H9 (cell line): ENCODE results near the gene ACOT13. TPM values are rescaled to one million over a fixed set of nuclear protein-coding genes. Genes with fewer than 3 reads are reported as not detected.
A peak's percentile ranks its signal among the peaks of the same experiment; 100 is the strongest.

ENCODE experiments used
- DNase-seq: peaks from one replicate; pipeline ENCODE4 v3.0.0-alpha.2; 2017
- H2AFZ ChIP-seq: one replicate; pipeline ENCODE4 v1.6.1; 2013; ENCODE audit warnings: mild to moderate bottlenecking, low read length, control low read depth, moderate library complexity
- H2AK5ac ChIP-seq: 2 replicates; pipeline ENCODE4 v1.6.1; 2013; ENCODE audit warnings: low read length, control low read depth, mixed read lengths; ENCODE audit not compliant: insufficient read length
- H2BK120ac ChIP-seq: one replicate; pipeline ENCODE4 v1.6.1; 2013; ENCODE audit warnings: low read depth, mild to moderate bottlenecking, low read length, control low read depth, inconsistent platforms; ENCODE audit not compliant: poor library complexity, severe bottlenecking
- H2BK12ac ChIP-seq: 2 replicates; pipeline ENCODE4 v1.6.1; 2013; ENCODE audit warnings: low read length, control low read depth, mixed read lengths, low read depth; ENCODE audit not compliant: insufficient read length
- H2BK15ac ChIP-seq: 2 replicates; pipeline ENCODE4 v1.6.1; 2013; ENCODE audit warnings: low read depth, low read length, control low read depth
- H2BK20ac ChIP-seq: one replicate; pipeline ENCODE4 v1.6.1; 2013; ENCODE audit warnings: low read depth, mild to moderate bottlenecking, low read length, control low read depth, inconsistent platforms; ENCODE audit not compliant: poor library complexity, severe bottlenecking
- H2BK5ac ChIP-seq: 2 replicates; pipeline ENCODE4 v1.6.1; 2013; ENCODE audit warnings: low read length, control low read depth, mixed read lengths; ENCODE audit not compliant: insufficient read length
- H3K14ac ChIP-seq: 2 replicates; pipeline ENCODE4 v1.6.1; 2013; ENCODE audit warnings: low read length, control low read depth; ENCODE audit not compliant: insufficient read depth
- H3K18ac ChIP-seq: 2 replicates; pipeline ENCODE4 v1.6.1; 2013; ENCODE audit warnings: low read depth, mild to moderate bottlenecking, mixed read lengths, low read length, control low read depth; ENCODE audit not compliant: insufficient read length
- H3K23ac ChIP-seq: 2 replicates; pipeline ENCODE4 v1.6.1; 2013; ENCODE audit warnings: low read length, control low read depth, mixed read lengths, low read depth; ENCODE audit not compliant: insufficient read length
- H3K23me2 ChIP-seq: 2 replicates; pipeline ENCODE4 v1.6.1; 2013; ENCODE audit warnings: low read depth, mild to moderate bottlenecking, mixed read lengths, low read length, control low read depth; ENCODE audit not compliant: insufficient read length, poor library complexity, severe bottlenecking
- H3K27ac ChIP-seq: 2 replicates; pipeline ENCODE4 v1.5.1; 2013; ENCODE audit warnings: low read length, control low read depth, mixed read lengths, low read depth; ENCODE audit not compliant: insufficient read length
- H3K27me3 ChIP-seq: 2 replicates; pipeline ENCODE4 v1.6.1; 2013; ENCODE audit warnings: low read length, control low read depth, inconsistent platforms; ENCODE audit not compliant: insufficient read depth
- H3K4ac ChIP-seq: 2 replicates; pipeline ENCODE4 v1.6.1; 2013; ENCODE audit warnings: low read depth, mild to moderate bottlenecking, control low read depth, inconsistent platforms, low read length, moderate library complexity
- H3K4me1 ChIP-seq: 2 replicates; pipeline ENCODE4 v1.6.1; 2013; ENCODE audit warnings: low read length, control low read depth, inconsistent platforms; ENCODE audit not compliant: insufficient read depth
- H3K4me2 ChIP-seq: 2 replicates; pipeline ENCODE4 v1.6.1; 2013; ENCODE audit warnings: low read length, control low read depth, mixed read lengths; ENCODE audit not compliant: insufficient read length, insufficient read depth
- H3K56ac ChIP-seq: 2 replicates; pipeline ENCODE4 v1.6.1; 2013; ENCODE audit warnings: low read depth, mild to moderate bottlenecking, mixed read lengths, low read length, control low read depth; ENCODE audit not compliant: insufficient read length
- H3K79me1 ChIP-seq: 2 replicates; pipeline ENCODE4 v1.6.1; 2013; ENCODE audit warnings: low read depth, mild to moderate bottlenecking, moderate library complexity, low read length, control low read depth, inconsistent platforms; ENCODE audit not compliant: insufficient read depth, poor library complexity, severe bottlenecking
- H3K79me2 ChIP-seq: 2 replicates; pipeline ENCODE4 v1.6.1; 2013; ENCODE audit warnings: low read length, control low read depth, inconsistent platforms; ENCODE audit not compliant: insufficient read depth
- H3K9ac ChIP-seq: 2 replicates; pipeline ENCODE4 v1.6.1; 2013; ENCODE audit warnings: low read length, control low read depth, mixed read lengths; ENCODE audit not compliant: insufficient read length; ENCODE audit errors: extremely low read depth
- H3K9me3 ChIP-seq: one replicate; pipeline ENCODE4 v1.6.1; 2013; ENCODE audit warnings: low read depth, low read length, inconsistent platforms; ENCODE audit not compliant: control insufficient read depth
- H3T11ph ChIP-seq: one replicate; pipeline ENCODE4 v1.6.1; 2013; ENCODE audit warnings: mild to moderate bottlenecking, low read length, control low read depth, inconsistent platforms
- H4K20me1 ChIP-seq: one replicate; pipeline ENCODE4 v1.6.1; 2013; ENCODE audit not compliant: control insufficient read depth, insufficient read length, insufficient read depth
- H4K5ac ChIP-seq: 2 replicates; pipeline ENCODE4 v1.6.1; 2013; ENCODE audit warnings: low read depth, mild to moderate bottlenecking, mixed read lengths, low read length, control low read depth; ENCODE audit not compliant: insufficient read length
- H4K8ac ChIP-seq: replicated peaks from 2 replicates; pipeline ENCODE4 v1.6.1; 2013; ENCODE audit warnings: low read length, control low read depth, mixed read lengths, low read depth; ENCODE audit not compliant: insufficient read length
- H4K91ac ChIP-seq: 2 replicates; pipeline ENCODE4 v1.6.1; 2013; ENCODE audit warnings: low read depth, mild to moderate bottlenecking, moderate library complexity, mixed read lengths, low read length, control low read depth; ENCODE audit not compliant: insufficient read length
- H3K27ac Mint-ChIP-seq, 3 experiments: 2 replicates in 2 of 3; 3 replicates in 1 of 3; pipeline ENCODE4 v1.8.0; 2020 to 2021; ENCODE audit warnings: mixed read lengths in 3 of 3, mild to moderate bottlenecking in 1 of 3, moderate library complexity in 1 of 3
- H3K27me3 Mint-ChIP-seq: 2 replicates; pipeline ENCODE4 v1.8.0; 2021; ENCODE audit warnings: low read depth, mild to moderate bottlenecking, moderate library complexity, mixed read lengths
- H3K36me3 Mint-ChIP-seq, 3 experiments: 2 replicates in 2 of 3; 3 replicates in 1 of 3; pipeline ENCODE4 v1.8.0; 2020 to 2021; ENCODE audit warnings: low read depth in 3 of 3, mixed read lengths in 3 of 3; ENCODE audit not compliant: insufficient read depth in 1 of 3
- H3K4me1 Mint-ChIP-seq, 2 experiments: 2 replicates each; pipeline ENCODE4 v1.8.0; 2020; ENCODE audit warnings: mixed read lengths in 2 of 2
- H3K4me3 Mint-ChIP-seq, 2 experiments: 2 replicates in 1 of 2; 3 replicates in 1 of 2; pipeline ENCODE4 v1.8.0; 2020 to 2021; ENCODE audit warnings: mild to moderate bottlenecking in 2 of 2, mixed read lengths in 2 of 2, moderate library complexity in 1 of 2
- H3K9me3 Mint-ChIP-seq, 2 experiments: 2 replicates in 1 of 2; 3 replicates in 1 of 2; pipeline ENCODE4 v1.8.0; 2020; ENCODE audit warnings: mild to moderate bottlenecking in 2 of 2, mixed read lengths in 2 of 2, moderate library complexity in 1 of 2
- CTCF ChIP-seq: fragments of 200-600 bp; sonication (generic); conservative IDR thresholded peaks from 3 replicates; pipeline ENCODE4 v1.8.0; 2021; ENCODE audit warnings: antibody characterized with exemption, mild to moderate bottlenecking
- WGBS: extraction: QIAGEN DNeasy Blood & Tissue Kit; methylation state at CpG from one replicate; pipeline ENCODE4 v1.1.7; 2013; ENCODE audit warnings: missing lambda C conversion rate, low lambda C conversion rate, mixed read lengths; ENCODE audit not compliant: insufficient read length; ENCODE audit errors: extremely low coverage; 5-methylcytosine and 5-hydroxymethylcytosine counted together
- total RNA-seq: library from RNA; stranded (reverse); gene quantifications from 2 replicates; pipeline ENCODE4 v1.2.1, GENCODE V29; 2021

The ACOT13 gene
- total RNA-seq, 1 experiment from 2014 or later, result 38.0 TPM

GRCh38 chr6:24709014-24709711 lies 42.3 kb downstream of the ACOT13 start:
- no peak for TF ChIP-seq CTCF
- Histone ChIP-seq H3K79me2 (no peaks in the 10 kb centered on the region), H4K91ac (no peak overlapping the region), H2BK15ac (no peak overlapping the region), H2BK12ac (no peak overlapping the region), H2AFZ (no peak overlapping the region), H3K56ac (no peak overlapping the region), H3K18ac (no peak overlapping the region), H3K23ac (no peak overlapping the region), H3T11ph (no peak overlapping the region), H3K79me1 (no peaks in the 10 kb centered on the region), H2BK120ac (no peak overlapping the region), H2AK5ac (no peak overlapping the region), H3K27me3 (no peaks in the 10 kb centered on the region), H3K9ac (no peak overlapping the region), H4K5ac (no peak overlapping the region), H3K4me1 (no peaks in the 10 kb centered on the region), H4K8ac (no peak overlapping the region), H4K20me1 (no peaks in the 10 kb centered on the region), H3K14ac (no peak overlapping the region), H3K4me2 (no peak overlapping the region), H3K9me3 (no peaks in the 10 kb centered on the region), H2BK20ac (no peak overlapping the region), H3K23me2 (no peaks in the 10 kb centered on the region), H3K27ac (no peak overlapping the region), H3K4ac (no peak overlapping the region), H2BK5ac (no peak overlapping the region)
- H3K4me1 Mint-ChIP-seq, result no peaks in the 10 kb centered on the region
- DNase-seq, result no peak
- H3K27me3 Mint-ChIP-seq, result no peaks in the 10 kb centered on the region
- no peaks in the 10 kb centered on the region for H3K9me3 Mint-ChIP-seq
- peak overlapping the region in 1 of 3 experiments; percentile 69; a peak in 2 of 7 replicates for H3K27ac Mint-ChIP-seq
- H3K4me3 Mint-ChIP-seq, result no peak overlapping the region
- WGBS, result no CpG with 5 or more reads among the region's 4 CpGs
- peaks cover 68 to 92% (median 90%) of the 10 kb centered on the region in 3 experiments for H3K36me3 Mint-ChIP-seq
